Measurements from ENCODE around the gene PPM1G.

PPM1G gene

DNA sequence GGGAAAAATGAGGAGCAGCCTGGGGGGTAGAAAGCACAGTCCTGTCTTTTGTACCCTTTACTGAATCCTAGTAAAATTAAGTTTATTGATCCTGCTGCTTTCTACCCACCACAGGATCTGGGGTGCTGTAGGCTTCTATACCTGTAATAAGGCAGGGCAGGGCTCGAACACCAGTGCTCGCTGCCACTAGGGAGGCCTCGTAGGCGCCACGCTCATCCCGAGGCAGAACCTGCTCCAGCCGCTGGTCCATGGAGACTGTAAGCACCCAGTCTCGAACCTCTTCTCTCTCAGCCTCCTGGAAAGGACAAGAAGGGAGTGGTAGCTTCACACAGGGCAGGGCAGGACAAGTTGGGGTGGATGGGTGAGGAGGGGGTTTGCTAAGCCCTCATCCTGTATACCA, 35.8 kb upstream of the PPM1G start:
- H3K4me3 ChIP-seq (ENCODE audit: low read depth, low read length) = no peak overlapping the region
- TF ChIP-seq, protein P1, sequence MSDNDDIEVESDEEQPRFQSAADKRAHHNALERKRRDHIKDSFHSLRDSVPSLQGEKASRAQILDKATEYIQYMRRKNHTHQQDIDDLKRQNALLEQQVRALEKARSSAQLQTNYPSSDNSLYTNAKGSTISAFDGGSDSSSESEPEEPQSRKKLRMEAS (IDR thresholded peaks at IDR 0.05; ENCODE audit: low read depth, low read length) = no peak
- TF ChIP-seq, protein P2, sequence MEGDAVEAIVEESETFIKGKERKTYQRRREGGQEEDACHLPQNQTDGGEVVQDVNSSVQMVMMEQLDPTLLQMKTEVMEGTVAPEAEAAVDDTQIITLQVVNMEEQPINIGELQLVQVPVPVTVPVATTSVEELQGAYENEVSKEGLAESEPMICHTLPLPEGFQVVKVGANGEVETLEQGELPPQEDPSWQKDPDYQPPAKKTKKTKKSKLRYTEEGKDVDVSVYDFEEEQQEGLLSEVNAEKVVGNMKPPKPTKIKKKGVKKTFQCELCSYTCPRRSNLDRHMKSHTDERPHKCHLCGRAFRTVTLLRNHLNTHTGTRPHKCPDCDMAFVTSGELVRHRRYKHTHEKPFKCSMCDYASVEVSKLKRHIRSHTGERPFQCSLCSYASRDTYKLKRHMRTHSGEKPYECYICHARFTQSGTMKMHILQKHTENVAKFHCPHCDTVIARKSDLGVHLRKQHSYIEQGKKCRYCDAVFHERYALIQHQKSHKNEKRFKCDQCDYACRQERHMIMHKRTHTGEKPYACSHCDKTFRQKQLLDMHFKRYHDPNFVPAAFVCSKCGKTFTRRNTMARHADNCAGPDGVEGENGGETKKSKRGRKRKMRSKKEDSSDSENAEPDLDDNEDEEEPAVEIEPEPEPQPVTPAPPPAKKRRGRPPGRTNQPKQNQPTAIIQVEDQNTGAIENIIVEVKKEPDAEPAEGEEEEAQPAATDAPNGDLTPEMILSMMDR (IDR thresholded peaks at IDR 0.05; ENCODE audit: low read depth, low read length) = no peak
- TF ChIP-seq POLR2A (IDR thresholded peaks at IDR 0.05; ENCODE audit: extremely low read depth, insufficient read length) = no peak
- no peak for TF ChIP-seq MYC (IDR thresholded peaks at IDR 0.05; ENCODE audit: low read depth, low read length)
- no peak for DNase-seq (ENCODE audit: low read depth)

DNA sequence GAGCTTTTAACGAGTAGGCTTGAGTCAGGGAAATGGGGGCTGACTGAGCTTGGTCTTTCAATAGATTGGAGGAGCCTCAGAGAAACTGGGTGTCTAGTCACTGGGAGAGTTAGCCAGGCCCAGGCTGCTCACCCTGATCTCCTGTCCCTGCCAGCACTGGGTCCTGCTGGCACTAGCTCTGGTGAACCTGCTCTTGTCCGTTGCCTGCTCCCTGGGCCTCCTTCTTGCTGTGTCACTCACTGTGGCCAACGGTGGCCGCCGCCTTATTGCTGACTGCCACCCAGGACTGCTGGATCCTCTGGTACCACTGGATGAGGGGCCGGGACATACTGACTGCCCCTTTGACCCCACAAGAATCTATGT, 33.5 kb upstream of the PPM1G start:
- DNase-seq (ENCODE audit: low read depth) = no peak
- TF ChIP-seq POLR2A (IDR thresholded peaks at IDR 0.05; ENCODE audit: extremely low read depth, insufficient read length) (no peak), MYC (IDR thresholded peaks at IDR 0.05; ENCODE audit: low read depth, low read length) (no peak)
- TF ChIP-seq, protein P2 (IDR thresholded peaks at IDR 0.05; ENCODE audit: low read depth, low read length) = no peak
- TF ChIP-seq, protein P1 (IDR thresholded peaks at IDR 0.05; ENCODE audit: low read depth, low read length) = no peak
- H3K4me3 ChIP-seq (ENCODE audit: low read depth, low read length) = no peak overlapping the region

DNA sequence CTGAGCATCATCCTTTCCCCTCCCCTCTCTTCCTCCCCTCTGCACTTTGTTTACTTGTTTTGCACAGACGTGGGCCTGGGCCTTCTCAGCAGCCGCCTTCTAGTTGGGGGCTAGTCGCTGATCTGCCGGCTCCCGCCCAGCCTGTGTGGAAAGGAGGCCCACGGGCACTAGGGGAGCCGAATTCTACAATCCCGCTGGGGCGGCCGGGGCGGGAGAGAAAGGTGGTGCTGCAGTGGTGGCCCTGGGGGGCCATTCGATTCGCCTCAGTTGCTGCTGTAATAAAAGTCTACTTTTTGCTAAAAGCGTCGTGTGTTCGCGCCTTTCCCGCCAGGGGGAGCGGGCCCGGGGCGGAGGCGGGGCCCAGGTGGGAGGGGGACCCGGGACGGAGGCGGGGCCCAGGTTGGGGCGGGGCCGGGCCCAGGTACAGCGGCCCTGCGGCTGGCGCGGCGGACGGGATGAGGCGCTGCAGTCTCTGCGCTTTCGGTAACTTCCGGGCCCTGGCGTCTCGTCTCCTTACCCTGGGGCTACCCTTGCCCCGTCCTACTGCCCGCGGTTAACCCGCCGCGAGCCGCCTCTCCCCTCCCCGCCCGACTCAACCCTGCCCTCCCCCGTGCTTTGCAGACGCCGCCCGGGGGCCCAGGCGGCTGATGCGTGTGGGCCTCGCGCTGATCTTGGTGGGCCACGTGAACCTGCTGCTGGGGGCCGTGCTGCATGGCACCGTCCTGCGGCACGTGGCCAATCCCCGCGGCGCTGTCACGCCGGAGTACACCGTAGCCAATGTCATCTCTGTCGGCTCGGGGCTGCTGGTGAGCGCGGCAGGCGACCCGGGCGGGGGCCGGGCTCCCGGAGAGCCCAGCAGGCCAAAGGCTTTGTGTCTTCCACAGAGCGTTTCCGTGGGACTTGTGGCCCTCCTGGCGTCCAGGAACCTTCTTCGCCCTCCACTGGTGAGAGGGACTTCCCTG, 32.8 kb upstream of the PPM1G start, which contains the start of gene KRTCAP3:
KRTCAP3 (plus strand) TSS at position 424 of the 962 bp plus-strand sequence; CDS start at position 456, 32 bp downstream.
- TF ChIP-seq, protein P1 (IDR thresholded peaks at IDR 0.05; ENCODE audit: low read depth, low read length) = no peak
- TF ChIP-seq MYC (IDR thresholded peaks at IDR 0.05; ENCODE audit: low read depth, low read length) (no peak), POLR2A (IDR thresholded peaks at IDR 0.05; ENCODE audit: extremely low read depth, insufficient read length) (no peak)
- TF ChIP-seq, protein P2 (IDR thresholded peaks at IDR 0.05; ENCODE audit: low read depth, low read length) = no peak
- DNase-seq (ENCODE audit: low read depth) = no peak
- no peak within 1 kb of the TSS for H3K4me3 ChIP-seq (ENCODE audit: low read depth, low read length)

DNA sequence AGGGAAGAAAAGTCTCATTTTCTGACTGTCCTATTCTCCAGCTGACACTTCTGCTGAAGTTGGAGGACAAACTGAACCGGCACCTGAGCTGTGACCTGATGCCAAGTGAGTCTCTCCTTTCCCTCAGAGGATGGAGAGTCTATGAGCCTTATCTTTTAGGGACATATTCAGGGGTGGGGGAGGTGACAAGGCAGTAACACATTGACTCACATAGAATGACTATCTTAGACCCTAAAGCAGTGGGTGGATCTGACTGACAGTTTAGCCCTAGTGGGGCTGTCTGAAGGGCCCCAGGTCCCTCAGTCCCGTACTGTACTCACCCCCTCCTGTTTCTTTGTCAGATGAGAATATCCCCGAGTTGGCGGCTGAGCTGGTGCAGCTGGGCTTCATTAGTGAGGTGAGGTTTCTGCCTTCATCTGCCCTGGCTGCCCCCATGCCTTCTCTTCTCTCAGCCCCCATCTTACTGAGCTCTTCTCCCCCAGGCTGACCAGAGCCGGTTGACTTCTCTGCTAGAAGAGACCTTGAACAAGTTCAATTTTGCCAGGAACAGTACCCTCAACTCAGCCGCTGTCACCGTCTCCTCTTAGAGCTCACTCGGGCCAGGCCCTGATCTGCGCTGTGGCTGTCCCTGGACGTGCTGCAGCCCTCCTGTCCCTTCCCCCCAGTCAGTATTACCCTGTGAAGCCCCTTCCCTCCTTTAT, 32.0 kb upstream of the PPM1G start:
- no peak for DNase-seq (ENCODE audit: low read depth)
- no peak overlapping the region for H3K4me3 ChIP-seq (ENCODE audit: low read depth, low read length)
- TF ChIP-seq, protein P2 (IDR thresholded peaks at IDR 0.05; ENCODE audit: low read depth, low read length) = no peak
- no peak for TF ChIP-seq MYC (IDR thresholded peaks at IDR 0.05; ENCODE audit: low read depth, low read length)
- TF ChIP-seq, protein P1 (IDR thresholded peaks at IDR 0.05; ENCODE audit: low read depth, low read length) = no peak
- TF ChIP-seq POLR2A (IDR thresholded peaks at IDR 0.05; ENCODE audit: extremely low read depth, insufficient read length) = no peak

DNA sequence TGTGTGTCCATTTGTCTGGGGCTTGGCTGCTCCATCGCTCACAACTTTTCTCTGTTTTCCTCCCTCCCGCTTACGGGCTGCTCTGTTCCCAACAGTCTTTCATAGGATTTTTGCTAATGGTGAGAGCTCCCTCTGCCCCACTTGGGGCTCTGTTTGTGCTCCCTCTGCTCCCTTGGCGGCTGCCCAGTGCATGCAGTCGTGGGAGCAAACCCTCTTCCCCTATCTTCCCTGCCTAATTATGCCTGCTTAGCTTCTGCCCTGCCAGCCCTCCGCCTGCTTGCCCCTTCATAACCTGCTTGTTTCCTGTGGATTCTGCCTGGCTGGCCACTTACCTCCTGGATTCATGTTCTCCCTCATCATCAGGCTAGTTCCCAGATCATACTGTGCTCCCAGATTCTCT, 26.2 kb upstream of the PPM1G start:
- TF ChIP-seq MYC (IDR thresholded peaks at IDR 0.05; ENCODE audit: low read depth, low read length) (no peak), POLR2A (IDR thresholded peaks at IDR 0.05; ENCODE audit: extremely low read depth, insufficient read length) (no peak)
- TF ChIP-seq, protein P1 (IDR thresholded peaks at IDR 0.05; ENCODE audit: low read depth, low read length) = no peak
- TF ChIP-seq, protein P2 (IDR thresholded peaks at IDR 0.05; ENCODE audit: low read depth, low read length) = no peak
- H3K4me3 ChIP-seq (ENCODE audit: low read depth, low read length) = no peak overlapping the region
- DNase-seq (ENCODE audit: low read depth) = no peak

All from NB4 (cell line).